GM19035 (cell line): Measurements from ENCODE around the gene CHCHD6.

Experiments
- ATAC-seq: cut with Tn5 transposase; IDR thresholded peaks from one replicate; pipeline ENCODE4 v1.9.1; 2021; ENCODE audit not compliant: unreplicated experiment

Gene CHCHD6

GRCh38 chr3:127003175-127003555, 299.1 kb downstream of the CHCHD6 start:
- no peak for ATAC-seq

GRCh38 chr3:127003601-127004280, 299.7 kb downstream of the CHCHD6 start:
- no peak for ATAC-seq

- ATAC-seq = no peak
These were observed 300.8 kb downstream of the CHCHD6 start for GRCh38 chr3:127004641-127005397.

- ATAC-seq = no peak
These were observed 301.9 kb downstream of the CHCHD6 start for GRCh38 chr3:127005864-127006500.

- no peak for ATAC-seq
These were observed 302.9 kb downstream of the CHCHD6 start for GRCh38 chr3:127006781-127007436.

GRCh38 chr3:127008236-127008635, 304.2 kb downstream of the CHCHD6 start:
- ATAC-seq = no peak

GRCh38 chr3:127009531-127009930, 305.5 kb downstream of the CHCHD6 start:
- ATAC-seq = no peak
